ENCODE measurements around the gene OMP.
A peak's percentile ranks its signal among the peaks of the same experiment; 100 is the strongest.

OMP gene

GRCh38 chr11:77064648-77065217 is 37.9 kb upstream of the OMP start:
- no peak for TF ChIP-seq CTCF (IDR thresholded peaks at IDR 0.05)
- peak; percentile 68 for DNase-seq (ENCODE audit: low spot score)
- H3K4me3 ChIP-seq = no peak overlapping the region
- H3K27ac ChIP-seq = no peak overlapping the region

GRCh38 chr11:77065878-77066228 is 36.8 kb upstream of the OMP start:
- peak overlapping the region; percentile 90 to 94 for H3K27ac ChIP-seq
- no peak for TF ChIP-seq CTCF (IDR thresholded peaks at IDR 0.05)
- peak; percentile 75 for DNase-seq (ENCODE audit: low spot score)
- peak overlapping the region; percentile 81 for H3K4me3 ChIP-seq

GRCh38 chr11:77066229-77067042 is 36.2 kb upstream of the OMP start, which contains the start of gene CAPN5:
TSS of gene CAPN5 (plus strand) at chr11:77066971. CDS start at chr11:77084887, 17,916 bp downstream.
- DNase-seq (ENCODE audit: low spot score) = peak; percentile 92

GRCh38 chr11:77067861-77068443 is 34.7 kb upstream of the OMP start:
- DNase-seq (ENCODE audit: low spot score) = peak; percentile 68
- TF ChIP-seq CTCF (IDR thresholded peaks at IDR 0.05) = no peak
- peak overlapping the region; percentile 81 for H3K4me3 ChIP-seq
- H3K27ac ChIP-seq = peak overlapping the region in 1 of 2 donors; percentile 94

More at GRCh38 chr11:77066229-77067042, 36.2 kb upstream of the OMP start, which contains the start of gene CAPN5:
- no peak for TF ChIP-seq CTCF (IDR thresholded peaks at IDR 0.05)
- Histone ChIP-seq H3K4me3 (peak within 1 kb of the TSS; percentile 81), H3K27ac (peak within 1 kb of the TSS; percentile 90 to 94)

- Histone ChIP-seq H3K4me3 (peak overlapping the region; percentile 81), H3K27ac (peak overlapping the region in 1 of 2 donors; percentile 94)
- no peak for DNase-seq (ENCODE audit: low spot score)
- no peak for TF ChIP-seq CTCF (IDR thresholded peaks at IDR 0.05)
Observed at GRCh38 chr11:77068457-77069335, 33.9 kb upstream of the OMP start.

GRCh38 chr11:77069336-77069968 is 33.2 kb upstream of the OMP start:
- Histone ChIP-seq H3K4me3 (peak overlapping the region; percentile 16), H3K27ac (peak overlapping the region in 1 of 2 donors; percentile 94)
- no peak for TF ChIP-seq CTCF (IDR thresholded peaks at IDR 0.05)
- peak; percentile 66 for DNase-seq (ENCODE audit: low spot score)
